Heart left ventricle (tissue), 16 donors: ENCODE data around the gene IPO4. TPM values are rescaled to one million over a fixed set of nuclear protein-coding genes. Genes with fewer than 3 reads are reported as not detected.

ENCODE experiments used
- ATAC-seq, 4 donors: fragments of 200-7000 bp; cut with Tn5 transposase; one replicate each; pipeline ENCODE4 v1.9.1; 2020 to 2022; ENCODE audit warnings: moderate library complexity in 4 of 4, mild to moderate bottlenecking in 3 of 4, moderate number of reproducible peaks in 1 of 4
- DNase-seq, 5 donors: peaks; one replicate each; pipeline ENCODE4 v3.0.0-alpha.2; 2020
- H3K27ac ChIP-seq, 12 donors: fragments of 200-600 bp; sonication (generic) in 4 of 12; one replicate each; pipeline versions ENCODE4 v1.5.0 to v1.8.0; 2016 to 2022; ENCODE audit warnings: mild to moderate bottlenecking in 2 of 12
- H3K27me3 ChIP-seq, 9 donors: fragments of 200-600 bp; sonication (generic) in 2 of 9; one replicate each; pipeline versions ENCODE4 v1.5.1 to v1.8.0; 2016 to 2022; ENCODE audit warnings: mild to moderate bottlenecking in 3 of 9
- H3K36me3 ChIP-seq, 9 donors: fragments of 200-600 bp; sonication (generic) in 2 of 9; one replicate each; pipeline versions ENCODE4 v1.5.0 to v1.8.0; 2018 to 2022; ENCODE audit warnings: mild to moderate bottlenecking in 2 of 9
- H3K4me1 ChIP-seq, 12 donors: fragments of 200-600 bp; sonication (generic) in 4 of 12; one replicate each; pipeline versions ENCODE4 v1.5.0 to v1.8.0; 2016 to 2022; ENCODE audit warnings: mild to moderate bottlenecking in 3 of 12
- H3K4me3 ChIP-seq, 12 donors: fragments of 200-600 bp; sonication (generic) in 4 of 12; one replicate each; pipeline versions ENCODE4 v1.5.0 to v1.8.0; 2017 to 2022; ENCODE audit warnings: mild to moderate bottlenecking in 9 of 12, moderate library complexity in 4 of 12
- H3K9me3 ChIP-seq, 12 donors: fragments of 200-600 bp; sonication (generic) in 4 of 12; one replicate each; pipeline versions ENCODE4 v1.5.0 to v1.8.0; 2016 to 2022; ENCODE audit warnings: mild to moderate bottlenecking in 1 of 12
- POLR2A ChIP-seq, 2 donors: fragments of 450-650 bp; IDR thresholded peaks; one replicate each; pipeline ENCODE4 v1.6.1; 2017; ENCODE audit warnings: antibody characterized with exemption in 2 of 2, mild to moderate bottlenecking in 2 of 2, moderate library complexity in 2 of 2
- WGBS, 4 donors: extraction: QIAGEN DNeasy Blood & Tissue Kit in 2 of 4; methylation state at CpG; one replicate each; pipeline versions ENCODE4 v1.1.5 to v1.1.7; 2013 to 2018; 5-methylcytosine and 5-hydroxymethylcytosine counted together
- intact Hi-C, 10 donors: fragments of 100-400 bp; cut with DNase I; formaldehyde crosslinking; loops; one replicate each; pipeline versions ENCODE4 v1.11.1 to v1.14.2; 2022
- polyA plus RNA-seq, 2 donors: library from polyadenylated mRNA; stranded (reverse); fragments of 200-250 nt; gene quantifications; one replicate each; pipeline ENCODE4 v1.2.3, GENCODE V29; 2013
- total RNA-seq, 9 donors: library from RNA; depleted of rRNA in 2 of 9; stranded (reverse); fragments of >200 nt in 2 of 9; fragmentation: NEBNext Ultra II Directional in 3 of 9; extraction: Animal tissue kit (Norgen Biotek cat#: 25700) in 3 of 9; gene quantifications; one replicate each; pipeline versions ENCODE4 v1.1.0 to v1.2.4, GENCODE V29; 2016 to 2023
- TF ChIP-seq, protein P1 (sequence below), 12 donors: fragments of 200-600 bp; sonication (generic) in 4 of 12; IDR thresholded peaks; one replicate each; pipeline versions ENCODE4 v1.5.0 to v1.8.0; 2018 to 2022; ENCODE audit warnings: antibody characterized with exemption in 12 of 12, mild to moderate bottlenecking in 5 of 12
- donor health status: ischemic (EF 13 %, LVEDD 7.1; RV severe dilation, severe dysfunction).
- donor health status: healthy with polysubstance abuse.
- donor health status: DM: no; HTN: yes; CAD: no.
- donor health status: DM: no; HTN: no; CAD: no.
- donor health status: ischemic (EF 25% LVEDD 6.9; RV normal size, moderate dysfunction).
- donor health status: ischemic (EF 25% LVEDD 5.7; RV mildly dilated, moderate dysfunction).
- donor health status: healthy.
- donor health status: DM: yes; HTN: yes; CAD: no.
- donor health status: ischemic (EF 35%, LVEDD 5.7; RV mildly dilated, moderate dysfunction).
- donor health status: nonischemic (EF 11% LVEDD 7.7; RV severe dilation, severe dysfunction).
- donor health status: DM: yes; HTN: yes; CAD: no.
- donor health status: PGD.
- donor health status: ischemic (EF 29% LVEDD 5.4; RV normal size, mild dysfunction).
- donor health status: nonischemic (EF 23%, LVEDD 6.1; RV moderate dilation, normal function).

The IPO4 gene
- total and polyA plus RNA-seq, 11 donors, result 1.8 to 40.0 (median 17.2) TPM

DNA sequence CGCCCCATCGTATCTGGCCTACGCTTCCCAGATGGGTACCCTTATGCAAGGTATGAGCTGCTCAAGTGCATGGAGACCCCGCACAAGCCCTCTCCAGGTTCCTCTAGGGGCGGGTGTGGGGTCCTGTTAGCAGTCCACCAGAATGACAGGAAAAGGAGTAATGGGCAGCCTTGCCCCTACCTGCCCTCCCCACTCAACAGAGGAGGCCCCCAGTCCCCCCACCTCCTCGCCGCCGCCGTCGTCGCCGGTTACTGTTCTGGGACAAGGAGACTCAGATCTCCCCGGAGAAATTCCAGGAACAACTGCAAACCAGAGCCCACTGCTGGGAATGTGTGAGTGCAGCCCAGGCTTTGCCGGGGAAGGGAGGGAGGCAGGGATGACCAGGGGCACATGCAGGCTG is 10.7 kb downstream of the IPO4 start:
- Histone ChIP-seq H3K27ac (no peak overlapping the region), H3K4me1 (peaks cover 0 to 17% (median 9%) of the 10 kb centered on the region in 12 donors), H3K27me3 (no peaks in the 10 kb centered on the region), H3K9me3 (no peaks in the 10 kb centered on the region), H3K4me3 (no peak overlapping the region), H3K36me3 (peaks cover 0 to 94% (median 57%) of the 10 kb centered on the region in 9 donors)
- ATAC-seq, result no peak
- 90 to 94% (median 92%) methylated on average over 9 to 14 of the region's 14 CpGs for WGBS, 4 donors
- no peak for DNase-seq
- intact Hi-C loops, result no loop called here
- TF ChIP-seq, protein P1, sequence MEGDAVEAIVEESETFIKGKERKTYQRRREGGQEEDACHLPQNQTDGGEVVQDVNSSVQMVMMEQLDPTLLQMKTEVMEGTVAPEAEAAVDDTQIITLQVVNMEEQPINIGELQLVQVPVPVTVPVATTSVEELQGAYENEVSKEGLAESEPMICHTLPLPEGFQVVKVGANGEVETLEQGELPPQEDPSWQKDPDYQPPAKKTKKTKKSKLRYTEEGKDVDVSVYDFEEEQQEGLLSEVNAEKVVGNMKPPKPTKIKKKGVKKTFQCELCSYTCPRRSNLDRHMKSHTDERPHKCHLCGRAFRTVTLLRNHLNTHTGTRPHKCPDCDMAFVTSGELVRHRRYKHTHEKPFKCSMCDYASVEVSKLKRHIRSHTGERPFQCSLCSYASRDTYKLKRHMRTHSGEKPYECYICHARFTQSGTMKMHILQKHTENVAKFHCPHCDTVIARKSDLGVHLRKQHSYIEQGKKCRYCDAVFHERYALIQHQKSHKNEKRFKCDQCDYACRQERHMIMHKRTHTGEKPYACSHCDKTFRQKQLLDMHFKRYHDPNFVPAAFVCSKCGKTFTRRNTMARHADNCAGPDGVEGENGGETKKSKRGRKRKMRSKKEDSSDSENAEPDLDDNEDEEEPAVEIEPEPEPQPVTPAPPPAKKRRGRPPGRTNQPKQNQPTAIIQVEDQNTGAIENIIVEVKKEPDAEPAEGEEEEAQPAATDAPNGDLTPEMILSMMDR (IDR thresholded peaks at IDR 0.05), result no peak
- no peak for TF ChIP-seq POLR2A (IDR thresholded peaks at IDR 0.05)

DNA sequence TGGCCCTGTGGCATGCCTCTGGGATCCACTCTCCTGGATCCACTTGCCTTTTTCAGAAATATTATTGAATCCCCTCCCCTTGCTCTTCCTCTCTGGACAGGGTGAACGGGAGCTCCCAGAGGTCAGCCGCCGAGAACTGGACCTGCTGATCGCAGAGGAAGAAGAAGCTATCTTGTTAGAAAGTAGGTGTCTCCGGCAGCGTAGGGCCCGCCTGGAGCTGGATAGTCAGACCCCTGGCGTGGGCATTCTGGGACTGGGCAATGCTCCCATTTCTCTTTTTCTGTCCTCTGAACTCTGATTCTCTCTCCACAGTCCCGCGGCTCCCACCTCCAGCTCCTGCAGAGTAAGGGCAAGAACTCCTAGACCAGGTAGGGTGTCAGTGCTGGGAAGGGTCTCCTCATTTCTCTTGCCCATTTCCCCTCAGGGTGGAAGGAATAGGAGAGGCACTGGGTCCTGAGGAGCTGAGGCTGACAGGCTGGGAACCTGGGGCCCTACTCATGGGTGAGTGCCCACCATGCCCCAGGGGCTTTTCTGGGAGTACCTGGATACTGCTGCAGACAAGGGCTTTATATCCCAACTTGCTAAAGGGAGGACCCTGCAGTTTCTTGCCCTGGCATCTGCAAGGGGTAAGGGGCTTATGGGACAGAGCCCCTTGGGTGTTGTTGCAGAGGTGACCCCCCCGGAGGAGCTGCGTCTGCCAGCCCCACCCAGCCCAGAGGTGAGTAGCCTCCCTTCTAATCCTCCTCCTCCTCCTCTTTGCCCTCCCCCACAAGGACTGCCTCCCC is 11.4 kb downstream of the IPO4 start:
- ATAC-seq (no peak), DNase-seq (no peak)
- 91 to 94% (median 92%) methylated on average over 10 to 12 of the region's 12 CpGs for WGBS, 4 donors
- Histone ChIP-seq H3K4me1 (peaks cover 0 to 17% (median 10%) of the 10 kb centered on the region in 12 donors), H3K27me3 (no peaks in the 10 kb centered on the region), H3K4me3 (no peak overlapping the region), H3K9me3 (no peaks in the 10 kb centered on the region), H3K27ac (no peak overlapping the region), H3K36me3 (peaks cover 0 to 88% (median 50%) of the 10 kb centered on the region in 9 donors)
- TF ChIP-seq, protein P1 (IDR thresholded peaks at IDR 0.05), result no peak
- TF ChIP-seq POLR2A (IDR thresholded peaks at IDR 0.05), result no peak
- intact Hi-C loops, result no loop called here

DNA sequence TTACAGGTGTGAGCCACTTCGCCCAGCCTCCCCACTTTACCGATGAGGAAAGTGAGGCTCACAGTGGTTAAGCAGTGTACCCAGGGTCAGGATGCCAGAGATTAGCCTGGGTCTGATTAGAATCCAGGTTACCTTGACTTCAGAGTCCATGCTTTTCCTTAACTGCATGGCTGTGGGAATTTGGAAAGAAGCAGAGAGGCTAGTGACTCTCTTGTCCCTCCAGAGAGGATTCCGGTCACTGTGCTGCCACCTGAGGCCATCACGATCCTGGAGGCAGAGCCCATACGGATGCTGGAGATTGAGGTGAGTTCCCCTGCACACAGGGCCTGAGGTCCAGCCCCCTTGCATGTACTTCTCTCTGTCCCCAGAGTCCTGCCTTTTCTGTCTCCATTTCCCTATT is 12.0 kb downstream of the IPO4 start:
- no peak for TF ChIP-seq POLR2A (IDR thresholded peaks at IDR 0.05)
- TF ChIP-seq, protein P1 (IDR thresholded peaks at IDR 0.05), result no peak
- DNase-seq (no peak), ATAC-seq (no peak)
- Histone ChIP-seq H3K9me3 (no peaks in the 10 kb centered on the region), H3K36me3 (peaks cover 0 to 83% (median 47%) of the 10 kb centered on the region in 9 donors), H3K4me3 (no peak overlapping the region), H3K4me1 (peaks cover 0 to 23% (median 14%) of the 10 kb centered on the region in 12 donors), H3K27ac (no peak overlapping the region), H3K27me3 (no peaks in the 10 kb centered on the region)
- WGBS, 4 donors, result 93 to 100% (median 97%) methylated on average over 5 of the region's 5 CpGs
- intact Hi-C loops, result no loop called here

DNA sequence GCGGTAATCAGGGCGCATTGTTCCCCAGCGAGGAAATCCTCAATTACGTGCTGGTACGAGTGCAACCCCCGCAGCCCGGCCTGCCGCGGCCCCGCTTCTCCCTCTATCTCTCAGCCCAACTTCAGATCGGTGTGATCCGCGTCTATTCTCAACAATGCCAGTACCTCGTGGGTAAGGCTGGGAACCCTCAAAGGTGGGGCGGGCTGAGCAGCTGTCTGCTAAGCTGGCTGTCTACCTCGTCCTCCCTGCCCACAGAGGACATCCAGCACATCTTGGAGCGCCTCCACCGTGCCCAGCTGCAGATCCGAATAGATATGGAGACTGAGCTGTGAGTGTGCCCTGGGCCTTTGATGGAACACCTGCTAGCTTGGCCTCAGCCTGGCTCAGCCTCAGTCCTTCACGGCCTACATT is 15.7 kb downstream of the IPO4 start:
- no peak for TF ChIP-seq POLR2A (IDR thresholded peaks at IDR 0.05)
- TF ChIP-seq, protein P1 (IDR thresholded peaks at IDR 0.05), result no peak
- intact Hi-C loops, result no loop called here
- H3K27me3 ChIP-seq, result no peaks in the 10 kb centered on the region
- H3K27ac ChIP-seq, result no peak overlapping the region
- H3K4me3 ChIP-seq, result peak overlapping the region in 2 of 12 donors; percentile 47 to 52
- peak in 1 of 5 donors; percentile 58 for DNase-seq
- peaks cover 0 to 21% (median 7%) of the 10 kb centered on the region in 12 donors for H3K4me1 ChIP-seq
- WGBS, 4 donors, result 67 to 90% (median 80%) methylated on average over 19 to 20 of the region's 20 CpGs
- H3K9me3 ChIP-seq, result no peaks in the 10 kb centered on the region
- peaks cover 0 to 71% (median 45%) of the 10 kb centered on the region in 9 donors for H3K36me3 ChIP-seq
- no peak for ATAC-seq
